ENCODE results near the gene LDB3.

LDB3 gene

GRCh38 chr10:86651631-86652331 lies 16.5 kb upstream of the LDB3 start:
- DNase-seq = no peak

GRCh38 chr10:86652361-86653202 lies 15.7 kb upstream of the LDB3 start:
- no peak for DNase-seq

GRCh38 chr10:86653379-86653778 lies 14.9 kb upstream of the LDB3 start:
- no peak for DNase-seq

- DNase-seq = no peak
Measured at GRCh38 chr10:86653987-86654386, 14.3 kb upstream of the LDB3 start.

- DNase-seq = no peak
Measured at GRCh38 chr10:86654411-86655172, 13.7 kb upstream of the LDB3 start, which contains the start of gene OPN4. Gene OPN4, plus strand, starts transcription at chr10:86654547. Its CDS starts 237 bp downstream, at chr10:86654784.

- no peak for DNase-seq
Measured at GRCh38 chr10:86655173-86655540, 13.2 kb upstream of the LDB3 start.

GRCh38 chr10:86655596-86655995 lies 12.7 kb upstream of the LDB3 start:
- DNase-seq = no peak

GRCh38 chr10:86657011-86657395 lies 11.3 kb upstream of the LDB3 start:
- no peak for DNase-seq

- DNase-seq = no peak
Measured at GRCh38 chr10:86657396-86658011, 10.8 kb upstream of the LDB3 start.

GRCh38 chr10:86658261-86658741 lies 10.0 kb upstream of the LDB3 start:
- no peak for DNase-seq

- no peak for DNase-seq
Measured at GRCh38 chr10:86658751-86659150, 9.6 kb upstream of the LDB3 start.

GRCh38 chr10:86659161-86659691 lies 9.1 kb upstream of the LDB3 start:
- DNase-seq = no peak

- DNase-seq = no peak
Measured at GRCh38 chr10:86659721-86660453, 8.4 kb upstream of the LDB3 start.

GRCh38 chr10:86661161-86662025 lies 6.9 kb upstream of the LDB3 start:
- no peak for DNase-seq

GRCh38 chr10:86662186-86663045 lies 5.9 kb upstream of the LDB3 start:
- DNase-seq = no peak

- DNase-seq = no peak
Measured at GRCh38 chr10:86663046-86663345, 5.3 kb upstream of the LDB3 start.

GRCh38 chr10:86663576-86664339 lies 4.6 kb upstream of the LDB3 start:
- DNase-seq = no peak

- DNase-seq = no peak
Measured at GRCh38 chr10:86664341-86665217, 3.7 kb upstream of the LDB3 start.
